ENCODE results near the gene SAMD4A.

SAMD4A gene

GRCh38 chr14:54585214-54585613 is 18.3 kb downstream of the SAMD4A start:
- TF ChIP-seq YY1 (IDR thresholded peaks at IDR 0.05; ENCODE audit: low read depth) (no peak), NFIC (IDR thresholded peaks at IDR 0.05) (no peak), ZBTB7A (IDR thresholded peaks at IDR 0.05; ENCODE audit: low read depth) (no peak), TCF12 (IDR thresholded peaks at IDR 0.05; ENCODE audit: low read depth) (no peak), CREB1 (IDR thresholded peaks at IDR 0.05; ENCODE audit: low read depth) (no peak), EGR1 (IDR thresholded peaks at IDR 0.05) (no peak), CEBPB (IDR thresholded peaks at IDR 0.05) (no peak), USF1 (IDR thresholded peaks at IDR 0.05) (no peak), FOXM1 (IDR thresholded peaks at IDR 0.05; ENCODE audit: borderline replicate concordance, low read depth) (no peak), EP300 (IDR thresholded peaks at IDR 0.05; ENCODE audit: borderline replicate concordance) (no peak), TAF1 (IDR thresholded peaks at IDR 0.05; ENCODE audit: low read depth) (no peak), RAD21 (IDR thresholded peaks at IDR 0.05; ENCODE audit: low read depth) (no peak), REST (IDR thresholded peaks at IDR 0.05; ENCODE audit: low read depth) (no peak), TEAD4 (IDR thresholded peaks at IDR 0.05) (no peak), MAX (IDR thresholded peaks at IDR 0.05) (no peak)

GRCh38 chr14:54589076-54589475 is 22.1 kb downstream of the SAMD4A start:
- TF ChIP-seq ZBTB7A (IDR thresholded peaks at IDR 0.05; ENCODE audit: low read depth) (no peak), TEAD4 (IDR thresholded peaks at IDR 0.05) (no peak), CEBPB (IDR thresholded peaks at IDR 0.05) (no peak), CREB1 (IDR thresholded peaks at IDR 0.05; ENCODE audit: low read depth) (no peak), NFIC (IDR thresholded peaks at IDR 0.05) (no peak), TCF12 (IDR thresholded peaks at IDR 0.05; ENCODE audit: low read depth) (no peak), EGR1 (IDR thresholded peaks at IDR 0.05) (no peak), FOXM1 (IDR thresholded peaks at IDR 0.05; ENCODE audit: borderline replicate concordance, low read depth) (no peak), YY1 (IDR thresholded peaks at IDR 0.05; ENCODE audit: low read depth) (no peak)

GRCh38 chr14:54589843-54590242 is 22.9 kb downstream of the SAMD4A start:
- TF ChIP-seq YY1 (IDR thresholded peaks at IDR 0.05; ENCODE audit: low read depth), result no peak
- no peak for TF ChIP-seq MAX (IDR thresholded peaks at IDR 0.05)
- TF ChIP-seq TEAD4 (IDR thresholded peaks at IDR 0.05), result no peak
- no peak for TF ChIP-seq ZBTB7A (IDR thresholded peaks at IDR 0.05; ENCODE audit: low read depth)
- TF ChIP-seq USF1 (IDR thresholded peaks at IDR 0.05), result no peak
- no peak for TF ChIP-seq REST (IDR thresholded peaks at IDR 0.05; ENCODE audit: low read depth)
- no peak for TF ChIP-seq NFIC (IDR thresholded peaks at IDR 0.05)
- no peak for TF ChIP-seq TCF12 (IDR thresholded peaks at IDR 0.05; ENCODE audit: low read depth)

- no peak for TF ChIP-seq NFIC (IDR thresholded peaks at IDR 0.05)
- TF ChIP-seq EGR1 (IDR thresholded peaks at IDR 0.05), result no peak
- no peak for TF ChIP-seq TAF1 (IDR thresholded peaks at IDR 0.05; ENCODE audit: low read depth)
- TF ChIP-seq REST (IDR thresholded peaks at IDR 0.05; ENCODE audit: low read depth), result no peak
- TF ChIP-seq YY1 (IDR thresholded peaks at IDR 0.05; ENCODE audit: low read depth), result no peak
- no peak for TF ChIP-seq MAX (IDR thresholded peaks at IDR 0.05)
- no peak for TF ChIP-seq TCF12 (IDR thresholded peaks at IDR 0.05; ENCODE audit: low read depth)
- no peak for TF ChIP-seq CREB1 (IDR thresholded peaks at IDR 0.05; ENCODE audit: low read depth)
- no peak for TF ChIP-seq TEAD4 (IDR thresholded peaks at IDR 0.05)
- TF ChIP-seq CEBPB (IDR thresholded peaks at IDR 0.05), result no peak
- TF ChIP-seq EP300 (IDR thresholded peaks at IDR 0.05; ENCODE audit: borderline replicate concordance), result no peak
These were observed 23.6 kb downstream of the SAMD4A start for GRCh38 chr14:54590481-54590880.

Measured in Ishikawa (cell line).